Measurements from ENCODE around the gene NTN1. TPM values are rescaled to one million over a fixed set of nuclear protein-coding genes. Genes with fewer than 3 reads are reported as not detected.
A peak's percentile ranks its signal among the peaks of the same experiment; 100 is the strongest.

Gene NTN1
- total RNA-seq, 3 donors from 2014 or later (not counting 1 experiment from before 2014, with no cell fraction given): 0.12 to 0.15 (median 0.14) TPM

DNA sequence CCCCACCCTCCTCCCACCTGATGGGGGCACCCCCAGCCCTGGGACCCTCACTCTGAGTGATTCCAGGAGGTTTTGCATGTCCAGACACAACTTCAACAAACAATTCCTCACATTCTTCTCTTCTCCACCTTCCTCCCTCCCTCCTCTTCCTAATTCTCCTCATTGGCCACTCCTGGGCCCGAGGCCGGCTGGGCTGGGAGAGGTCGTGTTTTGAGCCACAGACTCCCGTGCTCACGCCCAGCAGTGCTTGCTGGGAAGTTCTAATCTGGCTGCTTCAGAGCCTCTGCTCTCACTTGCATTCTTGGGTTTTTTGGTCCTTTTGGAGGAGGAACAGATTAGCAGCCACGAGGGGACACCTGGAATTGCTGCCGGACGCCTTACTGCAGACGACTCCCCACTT is 157.0 kb downstream of the NTN1 start:
- no peak for DNase-seq
- no peak overlapping the region for H3K27ac Mint-ChIP-seq
- no peaks in the 10 kb centered on the region for H3K4me1 Mint-ChIP-seq
- 81% methylated on average over 9 of the region's 9 CpGs for WGBS (ENCODE audit: insufficient coverage)
- Histone ChIP-seq H3K27ac (ENCODE audit: low read length) (no peak overlapping the region), H3K4me1 (ENCODE audit: control insufficient read depth, insufficient read depth, low read length) (peaks cover 8% of the 10 kb centered on the region), H3K36me3 (ENCODE audit: control insufficient read depth, insufficient read depth, low read length) (no peaks in the 10 kb centered on the region), H3K27me3 (ENCODE audit: control insufficient read depth, insufficient read depth, low read length) (no peaks in the 10 kb centered on the region), H3K9me3 (ENCODE audit: control insufficient read depth, insufficient read depth, low read length) (no peaks in the 10 kb centered on the region), H3K4me3 (ENCODE audit: low read length) (no peak overlapping the region)
- H3K9me3 Mint-ChIP-seq: no peaks in the 10 kb centered on the region
- H3K27me3 Mint-ChIP-seq (ENCODE audit: low read depth in 2 of 2): no peaks in the 10 kb centered on the region
- TF ChIP-seq, protein P1, sequence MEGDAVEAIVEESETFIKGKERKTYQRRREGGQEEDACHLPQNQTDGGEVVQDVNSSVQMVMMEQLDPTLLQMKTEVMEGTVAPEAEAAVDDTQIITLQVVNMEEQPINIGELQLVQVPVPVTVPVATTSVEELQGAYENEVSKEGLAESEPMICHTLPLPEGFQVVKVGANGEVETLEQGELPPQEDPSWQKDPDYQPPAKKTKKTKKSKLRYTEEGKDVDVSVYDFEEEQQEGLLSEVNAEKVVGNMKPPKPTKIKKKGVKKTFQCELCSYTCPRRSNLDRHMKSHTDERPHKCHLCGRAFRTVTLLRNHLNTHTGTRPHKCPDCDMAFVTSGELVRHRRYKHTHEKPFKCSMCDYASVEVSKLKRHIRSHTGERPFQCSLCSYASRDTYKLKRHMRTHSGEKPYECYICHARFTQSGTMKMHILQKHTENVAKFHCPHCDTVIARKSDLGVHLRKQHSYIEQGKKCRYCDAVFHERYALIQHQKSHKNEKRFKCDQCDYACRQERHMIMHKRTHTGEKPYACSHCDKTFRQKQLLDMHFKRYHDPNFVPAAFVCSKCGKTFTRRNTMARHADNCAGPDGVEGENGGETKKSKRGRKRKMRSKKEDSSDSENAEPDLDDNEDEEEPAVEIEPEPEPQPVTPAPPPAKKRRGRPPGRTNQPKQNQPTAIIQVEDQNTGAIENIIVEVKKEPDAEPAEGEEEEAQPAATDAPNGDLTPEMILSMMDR (IDR thresholded peaks at IDR 0.05): no peak
- intact Hi-C loops (cut with micrococcal nuclease): no loop called here
- no peak for ATAC-seq
- H3K36me3 Mint-ChIP-seq: no peaks in the 10 kb centered on the region
- H3K4me3 Mint-ChIP-seq: no peak overlapping the region

DNA sequence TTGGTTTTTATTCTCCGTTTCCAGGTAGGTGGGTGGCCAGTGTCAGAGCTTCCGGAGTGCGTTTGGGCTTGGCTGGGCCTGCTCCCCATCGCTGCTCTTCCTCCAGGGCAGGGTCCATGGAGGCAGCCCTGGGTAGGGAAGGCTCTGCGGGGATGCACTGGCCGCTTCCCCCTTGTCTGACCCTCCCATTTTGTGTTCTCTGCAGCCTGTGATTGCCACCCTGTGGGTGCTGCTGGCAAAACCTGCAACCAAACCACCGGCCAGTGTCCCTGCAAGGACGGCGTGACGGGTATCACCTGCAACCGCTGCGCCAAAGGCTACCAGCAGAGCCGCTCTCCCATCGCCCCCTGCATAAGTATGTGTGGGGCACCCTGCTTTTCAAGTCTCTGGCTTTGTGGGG is 158.3 kb downstream of the NTN1 start:
- WGBS (ENCODE audit: insufficient coverage): 92% methylated on average over 14 of the region's 14 CpGs
- TF ChIP-seq, protein P1 (IDR thresholded peaks at IDR 0.05): no peak
- Mint-ChIP-seq H3K27ac (no peak overlapping the region), H3K4me1 (peaks cover 0 to 8% of the 10 kb centered on the region in 2 donors), H3K9me3 (no peaks in the 10 kb centered on the region), H3K4me3 (no peak overlapping the region), H3K27me3 (ENCODE audit: low read depth in 2 of 2) (peaks cover 0 to 11% of the 10 kb centered on the region in 2 donors), H3K36me3 (no peaks in the 10 kb centered on the region)
- Histone ChIP-seq H3K4me1 (ENCODE audit: control insufficient read depth, insufficient read depth, low read length) (peaks cover 15% of the 10 kb centered on the region), H3K36me3 (ENCODE audit: control insufficient read depth, insufficient read depth, low read length) (no peaks in the 10 kb centered on the region), H3K27ac (ENCODE audit: low read length) (no peak overlapping the region), H3K9me3 (ENCODE audit: control insufficient read depth, insufficient read depth, low read length) (no peaks in the 10 kb centered on the region), H3K4me3 (ENCODE audit: low read length) (no peak overlapping the region), H3K27me3 (ENCODE audit: control insufficient read depth, insufficient read depth, low read length) (no peaks in the 10 kb centered on the region)
- DNase-seq (no peak), ATAC-seq (no peak)
- intact Hi-C loops (cut with micrococcal nuclease): no loop called here

DNA sequence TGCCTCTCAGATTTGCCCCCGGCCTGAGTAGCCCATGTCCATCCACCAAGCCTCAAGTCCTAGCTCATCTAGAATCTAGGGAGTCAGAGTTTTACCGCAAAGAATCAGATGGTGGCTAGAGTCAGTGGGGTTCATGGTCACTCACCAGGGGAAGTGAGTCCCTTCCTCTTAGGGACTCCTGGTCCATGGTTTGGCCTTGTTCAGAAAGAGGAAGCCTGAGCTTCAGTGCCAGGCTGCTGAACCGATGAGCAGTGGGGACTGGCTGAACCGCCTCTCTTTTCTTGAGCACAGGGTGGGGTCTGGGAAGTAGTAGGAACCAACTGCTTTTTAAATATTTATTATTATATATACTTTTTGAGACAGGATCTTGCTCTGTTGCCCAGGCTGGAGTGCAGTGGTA is 160.3 kb downstream of the NTN1 start:
- DNase-seq (no peak), ATAC-seq (no peak)
- TF ChIP-seq, protein P1 (IDR thresholded peaks at IDR 0.05): no peak
- Mint-ChIP-seq H3K4me3 (no peak overlapping the region), H3K36me3 (no peaks in the 10 kb centered on the region), H3K4me1 (peaks cover 0 to 8% of the 10 kb centered on the region in 2 donors), H3K27me3 (ENCODE audit: low read depth in 2 of 2) (peaks cover 0 to 13% of the 10 kb centered on the region in 2 donors), H3K9me3 (no peaks in the 10 kb centered on the region), H3K27ac (no peak overlapping the region)
- 73% methylated on average over 3 of the region's 4 CpGs for WGBS (ENCODE audit: insufficient coverage)
- Histone ChIP-seq H3K36me3 (ENCODE audit: control insufficient read depth, insufficient read depth, low read length) (no peaks in the 10 kb centered on the region), H3K4me1 (ENCODE audit: control insufficient read depth, insufficient read depth, low read length) (peaks cover 15% of the 10 kb centered on the region), H3K27ac (ENCODE audit: low read length) (no peak overlapping the region), H3K27me3 (ENCODE audit: control insufficient read depth, insufficient read depth, low read length) (no peaks in the 10 kb centered on the region), H3K9me3 (ENCODE audit: control insufficient read depth, insufficient read depth, low read length) (no peaks in the 10 kb centered on the region), H3K4me3 (ENCODE audit: low read length) (no peak overlapping the region)
- intact Hi-C loops (cut with micrococcal nuclease): no loop called here

DNA sequence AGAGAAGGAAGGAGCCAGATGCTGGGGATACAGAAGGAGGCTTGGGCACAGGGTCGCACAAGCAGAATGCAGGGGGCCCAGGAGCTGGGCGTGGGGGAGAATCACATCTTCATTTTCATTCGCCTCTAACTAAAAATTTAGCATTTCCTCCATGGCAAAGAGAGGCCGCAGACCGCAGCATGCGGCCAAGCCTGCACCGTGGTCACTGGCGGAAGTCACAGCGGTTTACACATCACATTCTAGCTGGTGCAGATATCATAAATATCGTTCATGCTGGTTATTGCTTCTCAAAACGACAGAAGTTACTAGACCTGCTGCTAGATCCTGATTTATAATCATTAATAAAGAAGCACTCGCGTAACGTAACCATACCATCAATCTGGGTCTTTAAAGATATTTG is 162.0 kb downstream of the NTN1 start:
- Histone ChIP-seq H3K9me3 (ENCODE audit: control insufficient read depth, insufficient read depth, low read length) (no peaks in the 10 kb centered on the region), H3K4me3 (ENCODE audit: low read length) (no peak overlapping the region), H3K27ac (ENCODE audit: low read length) (no peak overlapping the region), H3K27me3 (ENCODE audit: control insufficient read depth, insufficient read depth, low read length) (peaks cover 2% of the 10 kb centered on the region), H3K36me3 (ENCODE audit: control insufficient read depth, insufficient read depth, low read length) (no peaks in the 10 kb centered on the region), H3K4me1 (ENCODE audit: control insufficient read depth, insufficient read depth, low read length) (peaks cover 15% of the 10 kb centered on the region)
- TF ChIP-seq, protein P1 (IDR thresholded peaks at IDR 0.05): no peak
- intact Hi-C loops (cut with micrococcal nuclease): no loop called here
- DNase-seq (peak in 1 of 2 donors; percentile 35), ATAC-seq (peak in 2 of 3 donors; percentile 18 to 67)
- no peaks in the 10 kb centered on the region for H3K36me3 Mint-ChIP-seq
- H3K27me3 Mint-ChIP-seq (ENCODE audit: low read depth in 2 of 2): peaks cover 0 to 19% of the 10 kb centered on the region in 2 donors
- H3K4me1 Mint-ChIP-seq: peaks cover 0 to 8% of the 10 kb centered on the region in 2 donors
- WGBS (ENCODE audit: insufficient coverage): 77% methylated on average over 12 of the region's 14 CpGs
- peak overlapping the region; percentile 45 for H3K4me3 Mint-ChIP-seq
- H3K27ac Mint-ChIP-seq: no peak overlapping the region
- H3K9me3 Mint-ChIP-seq: no peaks in the 10 kb centered on the region

All from natural killer cell (primary cell).